Skeletal muscle cell (primary cell): Measurements from ENCODE around the gene BSCL2.
"Not testable (repeated sequence)": the region's sequence is repeated elsewhere in the genome, so short reads cannot be mapped to it uniquely, and the experiment has no call there.

Experiments used
- DNase-seq: peaks from one replicate; pipeline ENCODE4 v3.0.0-alpha.2; 2010; ENCODE audit warnings: low read depth
- H3K4me3 ChIP-seq: 2 replicates; pipeline ENCODE4 v1.5.1; 2011; ENCODE audit warnings: low read depth, mild to moderate bottlenecking, control low read depth, low read length, moderate library complexity

Gene BSCL2

DNA sequence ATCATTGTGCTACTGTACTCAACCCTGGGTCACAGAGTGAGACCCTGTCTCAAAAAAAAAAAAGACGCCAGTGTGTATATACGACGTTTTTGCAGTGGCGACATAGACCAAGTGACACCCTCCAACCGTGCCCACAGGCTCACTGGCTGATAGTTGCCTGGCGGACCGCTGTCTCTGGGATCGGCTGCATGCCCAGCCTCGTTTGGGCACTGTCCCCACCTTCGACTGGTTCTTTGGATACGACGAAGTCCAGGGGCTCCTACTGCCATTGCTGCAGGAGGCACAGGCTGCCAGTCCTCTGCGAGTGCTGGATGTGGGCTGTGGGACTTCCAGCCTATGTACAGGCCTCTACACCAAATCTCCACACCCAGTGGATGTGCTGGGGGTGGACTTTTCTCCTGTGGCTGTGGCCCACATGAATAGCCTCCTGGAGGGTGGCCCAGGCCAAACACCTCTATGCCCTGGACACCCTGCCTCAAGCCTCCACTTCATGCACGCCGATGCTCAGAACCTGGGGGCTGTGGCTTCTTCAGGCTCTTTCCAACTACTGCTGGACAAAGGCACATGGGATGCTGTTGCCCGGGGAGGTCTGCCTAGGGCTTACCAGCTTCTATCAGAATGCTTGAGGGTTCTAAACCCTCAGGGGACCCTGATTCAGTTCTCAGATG, 40.8 kb downstream of the BSCL2 start:
- peak overlapping the region; percentile 88 for H3K4me3 ChIP-seq
- no peak for DNase-seq

DNA sequence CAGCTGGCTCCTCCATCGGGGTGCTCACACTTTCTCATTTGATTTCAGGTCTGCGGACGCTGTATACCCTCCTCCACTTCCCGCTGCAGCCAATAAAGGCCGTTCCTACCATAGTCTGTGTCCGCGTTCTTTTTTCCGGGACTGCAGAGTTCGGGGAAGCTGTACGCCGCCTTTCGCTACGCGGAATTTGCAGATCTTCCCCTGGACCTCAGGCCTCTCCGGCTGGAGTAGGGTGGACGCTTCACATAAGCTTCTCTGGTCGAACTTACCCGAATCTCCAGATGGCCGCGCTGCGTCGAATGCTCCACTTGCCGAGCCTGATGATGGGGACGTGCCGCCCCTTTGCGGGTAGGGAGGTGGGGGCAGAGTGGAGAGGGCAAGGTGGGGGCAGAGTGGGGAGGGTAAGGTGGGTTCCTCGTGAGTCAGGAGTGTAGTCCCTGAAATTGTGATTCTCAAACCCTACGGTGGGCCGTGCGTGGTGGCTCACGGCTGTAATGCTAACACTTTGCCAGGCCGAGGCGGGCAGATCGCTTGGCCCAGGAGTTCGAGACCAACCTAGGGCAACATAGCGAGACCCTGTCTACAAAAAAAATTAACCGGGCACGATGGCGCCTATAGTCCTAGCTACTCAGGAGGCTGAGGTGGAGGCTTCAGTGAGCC, 41.5 kb downstream of the BSCL2 start:
- peak overlapping the region; percentile 88 for H3K4me3 ChIP-seq
- no peak for DNase-seq

DNA sequence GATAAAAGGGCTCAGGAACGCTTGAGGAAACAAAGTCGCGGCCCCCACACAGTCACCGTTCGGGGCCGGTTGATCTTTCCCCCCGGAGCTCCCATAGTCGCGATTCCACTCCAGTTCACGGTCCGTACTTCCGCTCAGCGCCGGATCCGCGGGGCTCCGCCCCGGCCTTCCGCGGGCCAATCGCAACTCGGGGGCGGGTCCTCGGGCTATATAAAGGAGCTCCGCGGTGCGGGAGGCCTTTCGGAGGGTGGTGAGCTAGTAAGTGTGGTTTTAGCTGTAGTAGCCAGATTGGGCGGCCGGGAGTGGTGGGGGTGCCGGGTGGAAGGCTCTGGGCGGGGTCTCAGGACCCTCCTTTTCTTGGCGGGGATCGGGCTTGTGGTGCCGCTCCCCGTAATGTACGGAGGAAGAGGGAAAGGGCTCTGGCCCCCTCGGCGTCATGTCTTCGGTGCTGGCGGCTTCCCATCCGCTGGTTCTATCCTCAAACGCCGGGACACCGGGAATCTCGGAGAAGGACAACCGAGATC, 42.1 kb downstream of the BSCL2 start, which contains the start of the genes C11orf98 and CSKMT:
Gene C11orf98, minus strand, starts transcription at position 136 of the 524 bp plus-strand sequence. Its CDS starts 41 bp downstream, at position 95.
Gene CSKMT, plus strand, starts transcription at position 238 of the 524 bp plus-strand sequence. CDS start 568 bp downstream, outside the sequence.
- peak within 1 kb of the TSS; percentile 88 for H3K4me3 ChIP-seq
- peak; percentile 76 for DNase-seq

- no peak for DNase-seq
Measured at GRCh38 chr11:62664405-62665074, 42.7 kb downstream of the BSCL2 start.

DNA sequence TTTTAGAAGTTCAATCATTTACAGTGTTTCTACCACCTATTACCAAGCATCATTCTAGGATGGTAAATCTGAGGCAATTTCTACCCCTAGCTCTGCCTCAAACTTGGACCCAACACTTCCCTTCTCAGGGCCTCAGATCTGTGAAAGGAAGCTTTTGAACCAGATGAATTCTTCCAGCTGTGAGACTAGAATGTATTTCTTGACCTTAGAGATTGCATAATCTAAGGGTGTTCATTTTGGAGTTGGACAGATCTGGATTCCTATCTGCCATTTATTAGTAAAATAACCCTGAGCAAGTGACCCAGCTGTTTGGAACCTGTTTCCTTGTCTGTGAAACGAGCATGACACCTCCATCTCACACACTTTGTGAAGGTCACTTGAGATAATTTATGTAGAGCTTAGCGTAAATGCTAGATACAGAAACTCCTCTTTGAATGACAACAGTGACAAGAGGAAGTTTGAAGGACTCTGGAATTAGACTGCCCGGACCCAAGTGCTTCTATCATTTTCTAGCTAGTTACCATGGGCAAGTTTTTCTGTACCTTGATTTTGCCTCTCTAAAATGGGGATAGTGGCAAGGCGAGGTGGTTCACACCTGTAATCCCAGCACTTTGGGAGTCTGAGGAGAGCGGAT, 50.3 kb downstream of the BSCL2 start:
- no peak overlapping the region for H3K4me3 ChIP-seq
- no peak for DNase-seq

More at GRCh38 chr11:62664405-62665074, 42.7 kb downstream of the BSCL2 start:
- H3K4me3 ChIP-seq = peak overlapping the region; percentile 88

DNA sequence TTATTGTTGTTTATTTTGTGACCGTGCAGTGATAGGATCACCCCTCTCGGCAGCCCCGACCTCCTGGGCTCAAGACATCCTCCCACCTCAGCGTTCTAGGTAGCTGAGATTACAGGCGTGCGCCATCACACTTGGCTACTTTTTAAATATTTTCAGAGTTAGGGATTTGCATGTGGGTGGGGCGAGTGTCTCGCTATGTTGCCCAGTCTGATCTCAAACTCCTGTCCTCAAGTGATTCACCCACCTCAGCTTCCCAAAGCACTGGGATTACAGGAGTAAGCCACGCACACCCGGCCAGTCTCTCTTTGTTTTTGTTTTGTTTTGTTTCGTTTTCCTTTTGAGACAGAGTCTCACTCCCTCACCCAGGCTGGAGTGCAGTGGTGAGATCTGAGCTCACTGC, 52.9 kb downstream of the BSCL2 start:
- DNase-seq = no peak
- H3K4me3 ChIP-seq = no peak overlapping the region

DNA sequence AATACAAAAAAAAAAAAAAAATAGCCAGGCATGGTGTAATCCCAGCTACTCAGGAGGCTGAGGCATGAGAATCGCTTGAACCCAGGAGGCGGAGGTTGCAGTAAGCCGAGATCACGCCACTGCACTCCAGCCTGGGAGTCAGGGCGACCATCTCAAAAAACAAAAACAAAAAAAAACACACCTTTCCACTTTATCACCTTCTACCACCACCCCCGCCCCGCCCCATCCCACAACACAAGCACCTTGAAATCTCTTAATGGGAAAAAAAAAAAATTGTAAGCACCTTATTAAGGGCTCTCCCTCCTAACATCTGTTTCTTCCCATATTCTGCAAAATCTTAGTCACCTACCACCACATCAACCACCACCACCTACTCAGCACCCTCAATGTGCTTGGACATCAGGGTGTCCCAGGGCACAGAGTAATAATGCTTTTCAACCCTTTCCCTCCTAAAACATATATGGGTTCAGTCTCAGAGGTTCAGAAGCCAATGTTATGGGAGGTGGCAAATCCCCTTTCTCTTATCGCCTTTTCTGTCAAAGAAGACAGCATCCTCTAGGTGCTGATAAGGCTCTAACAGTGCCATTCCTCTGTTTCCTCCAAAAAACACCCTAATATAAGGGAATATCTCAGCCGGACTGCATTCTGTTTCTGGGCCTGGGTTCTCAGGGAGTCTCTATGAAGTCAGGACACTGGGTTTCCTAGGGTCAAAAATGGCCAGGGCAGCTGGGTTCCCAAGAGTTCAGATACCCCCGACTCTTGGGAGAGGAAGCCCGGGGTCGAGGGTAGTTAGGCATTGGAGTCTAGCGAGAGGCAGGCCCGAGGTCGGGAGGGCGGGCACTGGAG, 54.8 kb downstream of the BSCL2 start:
- DNase-seq = no peak
- H3K4me3 ChIP-seq = peak overlapping the region; percentile 94

- DNase-seq, H3K4me3 ChIP-seq: not testable (repeated sequence)
Measured at GRCh38 chr11:62650283-62650682, 56.9 kb downstream of the BSCL2 start.

DNA sequence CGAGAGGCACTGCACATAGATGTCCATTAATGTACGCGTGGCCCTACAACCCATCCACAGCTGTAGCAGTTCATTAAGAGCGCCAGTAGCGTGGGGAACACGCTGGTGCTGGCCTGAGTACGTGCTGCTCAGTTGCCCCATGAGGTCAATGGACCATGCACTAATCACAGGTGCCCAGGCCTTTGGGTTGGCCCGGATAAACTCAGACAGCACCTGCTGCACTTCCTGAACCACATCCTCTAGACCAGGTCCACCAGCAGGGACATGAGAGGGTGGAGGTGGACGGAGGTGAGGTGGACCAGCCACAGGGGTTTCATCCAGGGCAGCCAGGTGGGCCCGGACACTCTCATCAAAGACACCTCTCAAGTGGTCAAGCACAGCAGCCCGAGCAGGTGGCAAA, 57.7 kb downstream of the BSCL2 start:
- no peak overlapping the region for H3K4me3 ChIP-seq
- no peak for DNase-seq

- no peak overlapping the region for H3K4me3 ChIP-seq
- no peak for DNase-seq
Measured at GRCh38 chr11:62648967-62649364, 58.3 kb downstream of the BSCL2 start.

GRCh38 chr11:62648185-62648966, 58.8 kb downstream of the BSCL2 start:
- no peak for DNase-seq
- no peak overlapping the region for H3K4me3 ChIP-seq

- H3K4me3 ChIP-seq = no peak overlapping the region
Measured at GRCh38 chr11:62647609-62648005, 59.6 kb downstream of the BSCL2 start.

GRCh38 chr11:62646825-62647608, 60.2 kb downstream of the BSCL2 start:
- DNase-seq = no peak
- H3K4me3 ChIP-seq = peak overlapping the region; percentile 13

More at GRCh38 chr11:62647609-62648005, 59.6 kb downstream of the BSCL2 start:
- no peak for DNase-seq

- H3K4me3 ChIP-seq = peak within 1 kb of the TSS; percentile 82
- peak; percentile 92 for DNase-seq
Measured at GRCh38 chr11:62645946-62646824, 61.0 kb downstream of the BSCL2 start, which contains the start of gene GANAB. GANAB (minus strand) TSS chr11:62646613; CDS start chr11:62646599, 14 bp downstream.

DNA sequence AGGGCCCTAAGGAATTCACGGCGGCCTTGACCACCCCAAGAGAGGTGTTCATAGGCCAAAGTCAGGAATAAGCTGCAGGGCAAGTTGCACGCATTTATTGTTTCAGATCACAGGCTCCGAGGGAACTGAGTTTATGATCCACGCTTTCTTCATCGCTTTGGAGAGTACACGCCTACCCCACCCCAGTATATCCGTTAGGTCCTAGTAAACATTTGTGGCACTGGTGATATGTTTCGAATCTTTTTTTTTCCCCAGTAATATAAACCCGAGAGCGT, 61.6 kb downstream of the BSCL2 start:
- peak overlapping the region; percentile 82 for H3K4me3 ChIP-seq
- no peak for DNase-seq

DNA sequence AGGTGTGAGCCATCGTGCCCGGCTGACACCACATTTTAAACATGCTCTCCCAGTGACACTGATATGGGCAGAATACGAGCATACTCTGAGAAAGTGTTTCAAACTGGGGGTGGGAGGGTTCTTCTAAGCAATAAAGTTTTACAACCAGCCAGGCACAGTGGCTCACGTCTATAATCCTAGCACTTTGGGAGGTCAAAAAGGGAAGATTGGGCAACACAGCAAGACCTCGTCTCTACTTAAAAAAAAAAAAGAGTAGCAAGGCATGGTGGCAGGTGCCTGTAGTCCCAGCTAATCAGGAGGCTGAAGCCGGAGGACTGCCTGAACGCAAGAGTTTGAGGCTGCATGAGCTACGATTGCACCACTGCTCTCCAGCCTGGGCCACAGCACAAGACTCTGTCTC, 63.0 kb downstream of the BSCL2 start:
- no peak overlapping the region for H3K4me3 ChIP-seq
- no peak for DNase-seq
